K562 (cell line): ENCODE measurements around the gene MPL. TPM values are rescaled to one million over a fixed set of nuclear protein-coding genes. Genes with fewer than 3 reads are reported as not detected.
A peak's percentile ranks its signal among the peaks of the same experiment; 100 is the strongest.

Experiments used
- BCOR ChIP-seq: fragments of 450-650 bp; IDR thresholded peaks from 2 replicates; pipeline ENCODE4 v1.6.1; 2016
- BDP1 ChIP-seq: IDR thresholded peaks from 3 replicates; pipeline ENCODE4 v1.6.1; 2011; ENCODE audit not compliant: insufficient read length, insufficient read depth
- BHLHE40 ChIP-seq: IDR thresholded peaks from 2 replicates; pipeline ENCODE4 v1.6.1; 2011; ENCODE audit warnings: low read length, improper control_type of control experiment
- BRD9 ChIP-seq: fragments of 450-650 bp; IDR thresholded peaks from 2 replicates; pipeline ENCODE4 v1.6.1; 2018; ENCODE audit warnings: low read depth; ENCODE audit not compliant: partially characterized antibody
- CREBBP ChIP-seq: IDR thresholded peaks from one replicate; pipeline ENCODE4 v1.6.1; 2012; ENCODE audit warnings: low read depth, mild to moderate bottlenecking, control low read depth, inconsistent platforms, low read length
- ESRRB ChIP-seq: fragments of 250-450 bp; sonication (Bioruptor Pico); IDR thresholded peaks from 2 replicates; pipeline ENCODE4 v1.5.0; 2020; ENCODE audit warnings: mild to moderate bottlenecking, moderate library complexity, borderline replicate concordance
- FOXJ3 ChIP-seq: sonication (generic); formaldehyde crosslinking; IDR thresholded peaks from 2 replicates; pipeline ENCODE4 v1.4.0; 2020; ENCODE audit warnings: mild to moderate bottlenecking, missing genetic modification reagents
- GABPA ChIP-seq: fragments of 200-800 bp; sonication (Bioruptor generic); conservative IDR thresholded peaks from 2 replicates; pipeline ENCODE4 v1.6.1; 2016; ENCODE audit warnings: low read depth, missing genetic modification characterization, missing compliant biosample characterization
- GTF2A2 ChIP-seq: IDR thresholded peaks from 2 replicates; pipeline ENCODE4 v1.6.1; 2016; ENCODE audit warnings: mild to moderate bottlenecking, missing genetic modification characterization, missing compliant biosample characterization
- LEF1 ChIP-seq: fragments of 450-650 bp; IDR thresholded peaks from 2 replicates; pipeline ENCODE4 v1.6.1; 2016; ENCODE audit warnings: mild to moderate bottlenecking
- PHF8 ChIP-seq: fragments of 200-600 bp; sonication (generic); IDR thresholded peaks from 2 replicates; pipeline ENCODE4 v1.6.1; 2012; ENCODE audit warnings: mixed run types, mild to moderate bottlenecking, inconsistent platforms, low read length, moderate library complexity, borderline replicate concordance
- POLR2A ChIP-seq: fragments of 450-650 bp; conservative IDR thresholded peaks from 2 replicates; pipeline ENCODE4 v1.6.1; 2016
- SMAD1 ChIP-seq: fragments of 150-350 bp; IDR thresholded peaks from 2 replicates; pipeline ENCODE4 v1.6.1; 2014; ENCODE audit warnings: low read length, low read depth; ENCODE audit not compliant: partially characterized antibody
- SMAD4 ChIP-seq: fragments of 250-450 bp; sonication (Bioruptor Pico); conservative IDR thresholded peaks from 2 replicates; pipeline ENCODE4 v1.8.0; 2021; ENCODE audit warnings: inconsistent platforms, mild to moderate bottlenecking, moderate library complexity
- TAF7 ChIP-seq: fragments of 450-650 bp; IDR thresholded peaks from 2 replicates; pipeline ENCODE4 v1.6.1; 2016; ENCODE audit warnings: missing genetic modification characterization, missing compliant biosample characterization
- TRIM28 ChIP-seq: fragments of 450-650 bp; IDR thresholded peaks from 2 replicates; pipeline ENCODE4 v1.6.1; 2017
- ZNF12 ChIP-seq: sonication (generic); formaldehyde crosslinking; IDR thresholded peaks from 2 replicates; pipeline ENCODE4 v1.4.0; 2020; ENCODE audit warnings: mild to moderate bottlenecking, missing genetic modification reagents
- polyA plus RNA-seq, 8 experiments: library from polyadenylated mRNA; depleted of rRNA in 4 of 8; stranded (reverse) in 5 of 8; unstranded in 3 of 8; fragments of >200 nt; fragmentation: Nextera tagmentation in 2 of 8; fragmentation: Illumina TruSeq in 1 of 8; extraction: Ambion mirVana in 2 of 8; extraction: Trizol in 1 of 8; gene quantifications; 2 replicates each; pipeline versions ENCODE4 v1.2.1 to v1.2.3, GENCODE V29; 2011 to 2014; ENCODE audit warnings: inconsistent platforms in 1 of 8, missing spikeins in 1 of 8
- total RNA-seq, 7 experiments: library from RNA; depleted of rRNA in 6 of 7; stranded (reverse); fragments of >200 nt in 6 of 7; fragmentation: Illumina TruSeq in 2 of 7; extraction: Trizol in 2 of 7; gene quantifications; 2 replicates each; pipeline versions ENCODE4 v1.2.1 to v1.2.3, GENCODE V29; 2011 to 2021; ENCODE audit warnings: low replicate concordance in 1 of 7
- TF ChIP-seq, protein P1 (sequence below): IDR thresholded peaks from 2 replicates; pipeline ENCODE4 v1.6.1; 2014; ENCODE audit warnings: antibody characterized with exemption
- TF ChIP-seq, protein P2 (sequence below): fragments of 450-650 bp; formaldehyde crosslinking; IDR thresholded peaks from 2 replicates; pipeline ENCODE4 v1.4.0; 2020; ENCODE audit warnings: mild to moderate bottlenecking, moderate library complexity
- TF ChIP-seq, protein P3 (sequence below): fragments of 450-650 bp; IDR thresholded peaks from 2 replicates; pipeline ENCODE4 v1.6.1; 2018; ENCODE audit not compliant: partially characterized antibody
- TF ChIP-seq, protein P4 (sequence below), 2 experiments: fragments of 200-800 bp in 1 of 2; sonication (Bioruptor generic) in 1 of 2; sonication (generic) in 1 of 2; formaldehyde crosslinking in 1 of 2; IDR thresholded peaks in 1 of 2; conservative IDR thresholded peaks in 1 of 2; 2 replicates each; pipeline versions ENCODE4 v1.5.0 to v1.6.1; 2016 to 2020; ENCODE audit warnings: missing compliant biosample characterization in 1 of 2, missing genetic modification characterization in 1 of 2, missing genetic modification reagents in 1 of 2

The MPL gene
- total and polyA plus RNA-seq, 9 of the 15 experiments (the other 6 are each of a cell fraction or from before 2014, with no cell fraction given) = not detected

DNA sequence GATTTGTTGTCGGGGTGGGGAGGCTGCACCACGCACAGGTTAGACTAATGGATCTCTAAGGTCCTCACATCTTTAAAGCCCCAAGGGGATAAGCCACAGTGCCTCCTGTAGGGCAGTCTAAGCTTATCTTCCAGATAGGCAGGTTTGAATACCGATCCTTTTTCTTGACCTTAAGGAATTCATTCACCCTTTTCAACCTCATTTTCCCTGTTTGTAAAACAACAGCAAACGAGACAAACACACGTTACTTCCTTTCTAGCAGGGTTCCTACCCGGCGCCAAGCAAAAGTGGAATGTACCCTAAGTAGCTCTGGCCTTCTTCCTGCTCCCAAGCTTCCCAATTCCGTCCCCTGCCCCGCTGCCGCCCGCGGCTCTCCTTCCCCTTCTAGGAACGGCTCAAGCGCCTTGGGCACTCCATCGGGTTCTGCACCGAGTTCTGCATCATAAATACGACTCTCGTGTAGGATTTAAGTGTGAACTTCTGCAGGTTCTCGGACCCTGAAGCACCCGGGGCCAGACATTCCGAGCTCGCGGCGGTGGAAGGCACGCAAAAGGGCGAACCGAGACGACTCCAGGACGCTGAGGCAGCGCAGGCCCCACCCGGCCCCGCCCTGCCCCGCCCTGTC, 20.6 kb downstream of the MPL start (continued):
- TF ChIP-seq, protein P1, sequence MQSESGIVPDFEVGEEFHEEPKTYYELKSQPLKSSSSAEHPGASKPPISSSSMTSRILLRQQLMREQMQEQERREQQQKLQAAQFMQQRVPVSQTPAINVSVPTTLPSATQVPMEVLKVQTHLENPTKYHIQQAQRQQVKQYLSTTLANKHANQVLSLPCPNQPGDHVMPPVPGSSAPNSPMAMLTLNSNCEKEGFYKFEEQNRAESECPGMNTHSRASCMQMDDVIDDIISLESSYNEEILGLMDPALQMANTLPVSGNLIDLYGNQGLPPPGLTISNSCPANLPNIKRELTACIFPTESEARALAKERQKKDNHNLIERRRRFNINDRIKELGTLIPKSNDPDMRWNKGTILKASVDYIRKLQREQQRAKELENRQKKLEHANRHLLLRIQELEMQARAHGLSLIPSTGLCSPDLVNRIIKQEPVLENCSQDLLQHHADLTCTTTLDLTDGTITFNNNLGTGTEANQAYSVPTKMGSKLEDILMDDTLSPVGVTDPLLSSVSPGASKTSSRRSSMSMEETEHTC = no peak
- TF ChIP-seq ESRRB = no peak
- TF ChIP-seq POLR2A = peak; percentile 82
- TF ChIP-seq SMAD1 = peak; percentile 30
- TF ChIP-seq, protein P2, sequence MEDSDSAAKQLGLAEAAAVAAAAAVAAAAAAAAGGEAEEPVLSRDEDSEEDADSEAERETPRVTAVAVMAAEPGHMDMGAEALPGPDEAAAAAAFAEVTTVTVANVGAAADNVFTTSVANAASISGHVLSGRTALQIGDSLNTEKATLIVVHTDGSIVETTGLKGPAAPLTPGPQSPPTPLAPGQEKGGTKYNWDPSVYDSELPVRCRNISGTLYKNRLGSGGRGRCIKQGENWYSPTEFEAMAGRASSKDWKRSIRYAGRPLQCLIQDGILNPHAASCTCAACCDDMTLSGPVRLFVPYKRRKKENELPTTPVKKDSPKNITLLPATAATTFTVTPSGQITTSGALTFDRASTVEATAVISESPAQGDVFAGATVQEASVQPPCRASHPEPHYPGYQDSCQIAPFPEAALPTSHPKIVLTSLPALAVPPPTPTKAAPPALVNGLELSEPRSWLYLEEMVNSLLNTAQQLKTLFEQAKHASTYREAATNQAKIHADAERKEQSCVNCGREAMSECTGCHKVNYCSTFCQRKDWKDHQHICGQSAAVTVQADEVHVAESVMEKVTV = no peak
- TF ChIP-seq BDP1 = no peak
- TF ChIP-seq SMAD4 (CRISPR knock-in tag) = peak; percentile 50; the same call in 1 of the 2 replicates
- TF ChIP-seq GTF2A2 (tag) = no peak
- TF ChIP-seq LEF1 = 0 out of 2 replicates have a peak, but pooled peaks have one; percentile 26
- peak; percentile 84 for TF ChIP-seq PHF8
- TF ChIP-seq, protein P3, sequence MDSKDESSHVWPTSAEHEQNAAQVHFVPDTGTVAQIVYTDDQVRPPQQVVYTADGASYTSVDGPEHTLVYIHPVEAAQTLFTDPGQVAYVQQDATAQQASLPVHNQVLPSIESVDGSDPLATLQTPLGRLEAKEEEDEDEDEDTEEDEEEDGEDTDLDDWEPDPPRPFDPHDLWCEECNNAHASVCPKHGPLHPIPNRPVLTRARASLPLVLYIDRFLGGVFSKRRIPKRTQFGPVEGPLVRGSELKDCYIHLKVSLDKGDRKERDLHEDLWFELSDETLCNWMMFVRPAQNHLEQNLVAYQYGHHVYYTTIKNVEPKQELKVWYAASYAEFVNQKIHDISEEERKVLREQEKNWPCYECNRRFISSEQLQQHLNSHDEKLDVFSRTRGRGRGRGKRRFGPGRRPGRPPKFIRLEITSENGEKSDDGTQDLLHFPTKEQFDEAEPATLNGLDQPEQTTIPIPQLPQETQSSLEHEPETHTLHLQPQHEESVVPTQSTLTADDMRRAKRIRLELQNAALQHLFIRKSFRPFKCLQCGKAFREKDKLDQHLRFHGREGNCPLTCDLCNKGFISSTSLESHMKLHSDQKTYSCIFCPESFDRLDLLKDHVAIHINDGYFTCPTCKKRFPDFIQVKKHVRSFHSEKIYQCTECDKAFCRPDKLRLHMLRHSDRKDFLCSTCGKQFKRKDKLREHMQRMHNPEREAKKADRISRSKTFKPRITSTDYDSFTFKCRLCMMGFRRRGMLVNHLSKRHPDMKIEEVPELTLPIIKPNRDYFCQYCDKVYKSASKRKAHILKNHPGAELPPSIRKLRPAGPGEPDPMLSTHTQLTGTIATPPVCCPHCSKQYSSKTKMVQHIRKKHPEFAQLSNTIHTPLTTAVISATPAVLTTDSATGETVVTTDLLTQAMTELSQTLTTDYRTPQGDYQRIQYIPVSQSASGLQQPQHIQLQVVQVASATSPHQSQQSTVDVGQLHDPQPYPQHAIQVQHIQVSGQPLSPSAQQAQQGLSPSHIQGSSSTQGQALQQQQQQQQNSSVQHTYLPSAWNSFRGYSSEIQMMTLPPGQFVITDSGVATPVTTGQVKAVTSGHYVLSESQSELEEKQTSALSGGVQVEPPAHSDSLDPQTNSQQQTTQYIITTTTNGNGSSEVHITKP = peak; percentile 69
- TF ChIP-seq TAF7 = peak; percentile 49; the same call in 1 of the 2 replicates
- TF ChIP-seq GABPA = no peak
- TF ChIP-seq BHLHE40 = 0 out of 2 replicates have a peak, but pooled peaks have one; percentile 34
- TF ChIP-seq BRD9 = peak; percentile 80
- no peak for TF ChIP-seq CREBBP
- no peak; the same call in 1 of the 2 replicates for TF ChIP-seq ZNF12
- TF ChIP-seq, protein P4, sequence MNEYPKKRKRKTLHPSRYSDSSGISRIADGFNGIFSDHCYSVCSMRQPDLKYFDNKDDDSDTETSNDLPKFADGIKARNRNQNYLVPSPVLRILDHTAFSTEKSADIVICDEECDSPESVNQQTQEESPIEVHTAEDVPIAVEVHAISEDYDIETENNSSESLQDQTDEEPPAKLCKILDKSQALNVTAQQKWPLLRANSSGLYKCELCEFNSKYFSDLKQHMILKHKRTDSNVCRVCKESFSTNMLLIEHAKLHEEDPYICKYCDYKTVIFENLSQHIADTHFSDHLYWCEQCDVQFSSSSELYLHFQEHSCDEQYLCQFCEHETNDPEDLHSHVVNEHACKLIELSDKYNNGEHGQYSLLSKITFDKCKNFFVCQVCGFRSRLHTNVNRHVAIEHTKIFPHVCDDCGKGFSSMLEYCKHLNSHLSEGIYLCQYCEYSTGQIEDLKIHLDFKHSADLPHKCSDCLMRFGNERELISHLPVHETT (CRISPR knock-in tag; conservative IDR thresholded peaks at IDR 0.05 in 1 of 2, IDR thresholded peaks at IDR 0.05 in 1 of 2) = peak in 1 of 2 experiments; percentile 44; a peak in 1 of 4 replicates
- TF ChIP-seq TRIM28 = peak; percentile 50; the same call in 1 of the 2 replicates
- peak; percentile 70 for TF ChIP-seq BCOR
- no peak for TF ChIP-seq FOXJ3 (CRISPR knock-in tag)
